Panc1 (cell line): ENCODE data around the gene ARHGAP18. TPM values are rescaled to one million over a fixed set of nuclear protein-coding genes. Genes with fewer than 3 reads are reported as not detected.

Experiments used
- ATAC-seq: fragments of 200-7000 bp; cut with Tn5 transposase; 2 replicates; pipeline ENCODE4 v1.9.1; 2020; ENCODE audit warnings: mild to moderate bottlenecking, moderate library complexity
- BruUV-seq: library from RNA; stranded (reverse); fragments of 400-500 nt; replicated peaks from 2 replicates; lab custom pipeline; 2021; lab: Mats Ljungman, UMichigan
- CTCF ChIA-PET: fragments of 300-600 bp; sonication (Branson Sonifier 250); formaldehyde crosslinking; loops from one replicate; lab custom pipeline; 2022; ENCODE audit warnings: antibody characterized with exemption; lab: Charles Lee
- POLR2A ChIA-PET: fragments of 300-600 bp; sonication (Branson Sonifier 250); formaldehyde crosslinking; loops from one replicate; lab custom pipeline; 2022; ENCODE audit warnings: antibody characterized with exemption; lab: Charles Lee
- DNase-seq: peaks from one replicate; pipeline ENCODE4 v3.0.0-alpha.2; 2010; ENCODE audit warnings: low read depth, low spot score
- H3K27ac ChIP-seq: 2 replicates; pipeline ENCODE4 v1.5.1; 2011; ENCODE audit warnings: mild to moderate bottlenecking, low read length, inconsistent platforms
- H3K27me3 ChIP-seq: fragments of 200-500 bp; sonication (Bioruptor generic); 2 replicates; pipeline ENCODE4 v1.6.0; 2014; ENCODE audit warnings: low read length, inconsistent platforms; ENCODE audit not compliant: control insufficient read depth, insufficient read depth
- H3K36me3 ChIP-seq: fragments of 200-500 bp; sonication (Bioruptor generic); 2 replicates; pipeline ENCODE4 v1.5.1; 2014; ENCODE audit warnings: inconsistent platforms, mild to moderate bottlenecking, low read length, moderate library complexity; ENCODE audit not compliant: control insufficient read depth, insufficient read depth
- H3K4me1 ChIP-seq: 2 replicates; pipeline ENCODE4 v1.5.1; 2011; ENCODE audit warnings: inconsistent platforms, mild to moderate bottlenecking, low read length, moderate library complexity; ENCODE audit not compliant: control insufficient read depth, insufficient read depth
- H3K4me3 ChIP-seq, 2 experiments: 2 replicates each; pipeline ENCODE4 v1.5.1; 2011 to 2012; ENCODE audit warnings: low read depth in 2 of 2, low read length in 2 of 2, mild to moderate bottlenecking in 2 of 2, inconsistent platforms in 1 of 2, moderate library complexity in 1 of 2
- H3K9me3 ChIP-seq: fragments of 200-500 bp; sonication (Bioruptor generic); 2 replicates; pipeline ENCODE4 v1.5.1; 2014; ENCODE audit warnings: low read depth, mild to moderate bottlenecking, inconsistent platforms, low read length, moderate library complexity; ENCODE audit not compliant: control insufficient read depth, insufficient read depth
- POLR2AphosphoS5 ChIP-seq: IDR thresholded peaks from 2 replicates; pipeline ENCODE4 v1.6.1; 2012; ENCODE audit warnings: mild to moderate bottlenecking, low read depth, low read length, moderate library complexity
- SIN3A ChIP-seq: IDR thresholded peaks from 2 replicates; pipeline ENCODE4 v1.6.1; 2012; ENCODE audit warnings: low read depth, mild to moderate bottlenecking, low read length, moderate library complexity, borderline replicate concordance; ENCODE audit not compliant: insufficient read depth
- TCF7L2 ChIP-seq: IDR thresholded peaks from 2 replicates; pipeline ENCODE4 v1.6.1; 2011; ENCODE audit warnings: mild to moderate bottlenecking, low read depth, low read length, inconsistent platforms
- in situ Hi-C: cut with HindIII; loops from 2 replicates; pipeline ENCODE4 v1.10.0; 2016; ENCODE audit warnings: low sequenced_read_pairs, low pct_unique_long_range_greater_than_20kb
- intact Hi-C: fragments of 100-400 bp; cut with micrococcal nuclease; formaldehyde crosslinking; loops from one replicate; pipeline ENCODE4 v1.10.0; 2022; ENCODE audit not compliant: unreplicated experiment
- total RNA-seq: library from RNA; stranded (reverse); gene quantifications from one replicate; pipeline ENCODE4 v1.2.1, GENCODE V29; 2021; ENCODE audit not compliant: unreplicated experiment
- TF ChIP-seq, protein P1 (sequence below), 2 experiments: IDR thresholded peaks; 2 replicates each; pipeline ENCODE4 v1.6.1; 2011 to 2012; ENCODE audit warnings: low read depth in 2 of 2, control low read depth in 1 of 2, low read length in 1 of 2, mild to moderate bottlenecking in 1 of 2, moderate library complexity in 1 of 2; ENCODE audit not compliant: insufficient read depth in 1 of 2
- TF ChIP-seq, protein P2 (sequence below): fragments of 450-650 bp; IDR thresholded peaks from 2 replicates; pipeline ENCODE4 v1.5.1; 2017; ENCODE audit warnings: mild to moderate bottlenecking

ARHGAP18 gene
- total RNA-seq, 1 experiment from 2014 or later, result 11.6 TPM

DNA sequence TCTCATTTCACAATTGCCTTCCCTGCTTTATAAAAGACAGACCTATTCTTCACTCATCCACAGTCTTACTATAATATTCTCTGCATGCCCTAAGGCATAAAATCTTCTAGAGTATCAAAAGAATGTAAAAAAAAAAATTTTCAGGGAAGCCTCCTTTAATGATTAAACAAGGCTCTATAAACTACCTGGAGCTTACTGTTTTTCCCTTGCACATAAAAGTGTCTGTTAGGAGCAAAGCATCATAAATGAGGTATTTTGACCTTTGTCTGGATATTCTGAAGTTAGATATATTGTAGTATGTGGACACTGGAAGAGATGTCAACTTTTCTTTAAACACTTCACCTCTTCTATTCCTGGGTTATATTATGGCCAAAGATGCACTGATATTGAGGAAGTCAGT, 97.5 kb downstream of the ARHGAP18 start:
- BruUV-seq, result no TSS peak

GRCh38 chr6:129609635-129610034, 100.3 kb downstream of the ARHGAP18 start:
- no peak for ATAC-seq
- Histone ChIP-seq H3K27me3 (no peaks in the 10 kb centered on the region), H3K36me3 (no peaks in the 10 kb centered on the region), H3K4me3 (no peak overlapping the region), H3K27ac (no peak overlapping the region), H3K9me3 (no peaks in the 10 kb centered on the region), H3K4me1 (no peaks in the 10 kb centered on the region)
- DNase-seq, result no peak
- ChIA-PET CTCF (no interaction called here), POLR2A (no interaction called here)
- TF ChIP-seq, protein P1, sequence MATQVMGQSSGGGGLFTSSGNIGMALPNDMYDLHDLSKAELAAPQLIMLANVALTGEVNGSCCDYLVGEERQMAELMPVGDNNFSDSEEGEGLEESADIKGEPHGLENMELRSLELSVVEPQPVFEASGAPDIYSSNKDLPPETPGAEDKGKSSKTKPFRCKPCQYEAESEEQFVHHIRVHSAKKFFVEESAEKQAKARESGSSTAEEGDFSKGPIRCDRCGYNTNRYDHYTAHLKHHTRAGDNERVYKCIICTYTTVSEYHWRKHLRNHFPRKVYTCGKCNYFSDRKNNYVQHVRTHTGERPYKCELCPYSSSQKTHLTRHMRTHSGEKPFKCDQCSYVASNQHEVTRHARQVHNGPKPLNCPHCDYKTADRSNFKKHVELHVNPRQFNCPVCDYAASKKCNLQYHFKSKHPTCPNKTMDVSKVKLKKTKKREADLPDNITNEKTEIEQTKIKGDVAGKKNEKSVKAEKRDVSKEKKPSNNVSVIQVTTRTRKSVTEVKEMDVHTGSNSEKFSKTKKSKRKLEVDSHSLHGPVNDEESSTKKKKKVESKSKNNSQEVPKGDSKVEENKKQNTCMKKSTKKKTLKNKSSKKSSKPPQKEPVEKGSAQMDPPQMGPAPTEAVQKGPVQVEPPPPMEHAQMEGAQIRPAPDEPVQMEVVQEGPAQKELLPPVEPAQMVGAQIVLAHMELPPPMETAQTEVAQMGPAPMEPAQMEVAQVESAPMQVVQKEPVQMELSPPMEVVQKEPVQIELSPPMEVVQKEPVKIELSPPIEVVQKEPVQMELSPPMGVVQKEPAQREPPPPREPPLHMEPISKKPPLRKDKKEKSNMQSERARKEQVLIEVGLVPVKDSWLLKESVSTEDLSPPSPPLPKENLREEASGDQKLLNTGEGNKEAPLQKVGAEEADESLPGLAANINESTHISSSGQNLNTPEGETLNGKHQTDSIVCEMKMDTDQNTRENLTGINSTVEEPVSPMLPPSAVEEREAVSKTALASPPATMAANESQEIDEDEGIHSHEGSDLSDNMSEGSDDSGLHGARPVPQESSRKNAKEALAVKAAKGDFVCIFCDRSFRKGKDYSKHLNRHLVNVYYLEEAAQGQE (IDR thresholded peaks at IDR 0.05; ENCODE audit: insufficient read depth in 1 of 2, low read depth in 2 of 2, low read length in 1 of 2), result no peak
- TF ChIP-seq POLR2AphosphoS5, result no peak
- no peak for TF ChIP-seq TCF7L2
- no peak for TF ChIP-seq SIN3A
- TF ChIP-seq, protein P2, sequence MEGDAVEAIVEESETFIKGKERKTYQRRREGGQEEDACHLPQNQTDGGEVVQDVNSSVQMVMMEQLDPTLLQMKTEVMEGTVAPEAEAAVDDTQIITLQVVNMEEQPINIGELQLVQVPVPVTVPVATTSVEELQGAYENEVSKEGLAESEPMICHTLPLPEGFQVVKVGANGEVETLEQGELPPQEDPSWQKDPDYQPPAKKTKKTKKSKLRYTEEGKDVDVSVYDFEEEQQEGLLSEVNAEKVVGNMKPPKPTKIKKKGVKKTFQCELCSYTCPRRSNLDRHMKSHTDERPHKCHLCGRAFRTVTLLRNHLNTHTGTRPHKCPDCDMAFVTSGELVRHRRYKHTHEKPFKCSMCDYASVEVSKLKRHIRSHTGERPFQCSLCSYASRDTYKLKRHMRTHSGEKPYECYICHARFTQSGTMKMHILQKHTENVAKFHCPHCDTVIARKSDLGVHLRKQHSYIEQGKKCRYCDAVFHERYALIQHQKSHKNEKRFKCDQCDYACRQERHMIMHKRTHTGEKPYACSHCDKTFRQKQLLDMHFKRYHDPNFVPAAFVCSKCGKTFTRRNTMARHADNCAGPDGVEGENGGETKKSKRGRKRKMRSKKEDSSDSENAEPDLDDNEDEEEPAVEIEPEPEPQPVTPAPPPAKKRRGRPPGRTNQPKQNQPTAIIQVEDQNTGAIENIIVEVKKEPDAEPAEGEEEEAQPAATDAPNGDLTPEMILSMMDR, result no peak
- intact Hi-C loops, result no loop called here
- no TSS peak for BruUV-seq
- in situ Hi-C loops, result no loop called here

More for the DNA sequence above, 97.5 kb downstream of the ARHGAP18 start:
- no peak for DNase-seq
- Histone ChIP-seq H3K4me3 (no peak overlapping the region), H3K4me1 (no peaks in the 10 kb centered on the region), H3K27me3 (no peaks in the 10 kb centered on the region), H3K36me3 (no peaks in the 10 kb centered on the region), H3K27ac (no peak overlapping the region), H3K9me3 (no peaks in the 10 kb centered on the region)
- intact Hi-C loops (no loop called here), in situ Hi-C loops (no loop called here)
- POLR2A ChIA-PET, result interaction anchor here (0.6 kb wide), 1 partner anchor 11 kb away, joined by 3 read pairs; no protein-coding TSS in a partner anchor
- ATAC-seq, result no peak
- no peak for TF ChIP-seq TCF7L2
- TF ChIP-seq POLR2AphosphoS5, result no peak
- TF ChIP-seq, protein P2, result no peak
- TF ChIP-seq, protein P1 (IDR thresholded peaks at IDR 0.05; ENCODE audit: insufficient read depth in 1 of 2, low read depth in 2 of 2, low read length in 1 of 2), result no peak
- TF ChIP-seq SIN3A, result no peak
- CTCF ChIA-PET, result no interaction called here
